MM.1S (cell line): ENCODE measurements around the gene TBC1D9B.

Source experiments
- DNase-seq: peaks from one replicate; pipeline ENCODE4 v3.0.0-alpha.2; 2015
- H2AFZ ChIP-seq: fragments of 300-600 bp; sonication (generic); 2 replicates; pipeline ENCODE4 v1.6.0; 2016; ENCODE audit warnings: antibody characterized with exemption, low read length
- H3F3A ChIP-seq: fragments of 300-600 bp; sonication (generic); 2 replicates; pipeline ENCODE4 v1.6.1; 2016; ENCODE audit warnings: mild to moderate bottlenecking, antibody characterized with exemption, low read length, moderate library complexity, mixed read lengths; ENCODE audit not compliant: insufficient read depth
- H3K27ac ChIP-seq: fragments of 300-600 bp; sonication (generic); 2 replicates; pipeline ENCODE4 v1.5.1; 2016; ENCODE audit warnings: mild to moderate bottlenecking, low read length
- H3K27me3 ChIP-seq: fragments of 300-600 bp; sonication (generic); replicated peaks from 2 replicates; pipeline ENCODE4 v1.6.0; 2016; ENCODE audit warnings: low read length; ENCODE audit not compliant: insufficient read depth
- H3K36me3 ChIP-seq: fragments of 300-600 bp; sonication (generic); replicated peaks from 2 replicates; pipeline ENCODE4 v1.6.1; 2016; ENCODE audit warnings: mild to moderate bottlenecking, low read length, mixed read lengths; ENCODE audit not compliant: insufficient read depth
- H3K4me1 ChIP-seq: fragments of 300-600 bp; sonication (generic); 2 replicates; pipeline ENCODE4 v1.6.1; 2016; ENCODE audit warnings: low read length, mixed read lengths
- H3K4me2 ChIP-seq: fragments of 300-600 bp; sonication (generic); 2 replicates; pipeline ENCODE4 v1.6.0; 2016; ENCODE audit warnings: low read depth, low read length
- H3K4me3 ChIP-seq: fragments of 300-600 bp; sonication (generic); 2 replicates; pipeline ENCODE4 v1.5.1; 2016; ENCODE audit warnings: low read length, mixed read lengths
- H3K79me2 ChIP-seq: fragments of 300-600 bp; sonication (generic); 2 replicates; pipeline ENCODE4 v1.6.1; 2016; ENCODE audit warnings: mixed run types, low read length, mixed read lengths
- H3K9ac ChIP-seq: fragments of 300-600 bp; sonication (generic); 2 replicates; pipeline ENCODE4 v1.6.1; 2016; ENCODE audit warnings: low read length, mixed read lengths
- H3K9me2 ChIP-seq: fragments of 300-600 bp; sonication (generic); replicated peaks from 2 replicates; pipeline ENCODE4 v1.6.1; 2016; ENCODE audit warnings: mild to moderate bottlenecking, low read length, mixed read lengths; ENCODE audit not compliant: insufficient read depth
- H3K9me3 ChIP-seq: fragments of 300-600 bp; sonication (generic); replicated peaks from 2 replicates; pipeline ENCODE4 v1.6.1; 2016; ENCODE audit warnings: mild to moderate bottlenecking, low read length, mixed read lengths; ENCODE audit not compliant: insufficient read depth
- H4K20me1 ChIP-seq: fragments of 300-600 bp; sonication (generic); 2 replicates; pipeline ENCODE4 v1.6.1; 2016; ENCODE audit warnings: mild to moderate bottlenecking, low read length, moderate library complexity, mixed read lengths; ENCODE audit not compliant: insufficient read depth
- EZH2 ChIP-seq: fragments of 300-600 bp; sonication (generic); optimal IDR thresholded peaks from 2 replicates; pipeline ENCODE3; 2017; ENCODE audit warnings: low read depth, mild to moderate bottlenecking, antibody characterized with exemption, low read length, mixed read lengths
- EZH2phosphoT487 ChIP-seq: fragments of 300-600 bp; sonication (generic); IDR thresholded peaks from 2 replicates; pipeline ENCODE4 v1.6.1; 2018; ENCODE audit warnings: antibody characterized with exemption, low read length
- TF ChIP-seq, protein P1 (sequence below): fragments of 300-600 bp; sonication (generic); IDR thresholded peaks from 2 replicates; pipeline ENCODE4 v1.5.1; 2016; ENCODE audit warnings: antibody characterized with exemption, low read length, mixed read lengths

The TBC1D9B gene

DNA sequence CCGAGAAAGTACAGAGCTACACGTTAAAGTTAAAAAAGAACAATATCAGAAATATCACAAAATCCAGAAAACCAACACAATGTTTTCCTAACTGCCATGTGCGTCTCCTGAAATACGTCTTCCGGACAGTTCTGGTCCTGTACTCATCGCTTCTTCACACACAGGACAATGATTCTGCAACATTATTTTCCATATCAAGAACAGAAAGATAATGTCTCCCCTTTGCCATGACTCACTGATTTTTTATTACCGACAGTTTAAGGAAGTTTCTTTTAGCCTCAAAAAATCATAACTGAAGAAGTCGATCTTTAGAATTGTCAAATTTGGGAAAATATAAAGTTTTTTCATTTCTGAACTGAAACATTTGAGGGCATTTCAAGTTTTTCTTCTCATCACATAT, 2.5 kb downstream of the TBC1D9B start:
- Histone ChIP-seq H4K20me1 (no peaks in the 10 kb centered on the region), H3F3A (no peaks in the 10 kb centered on the region), H3K27ac (no peak overlapping the region), H2AFZ (no peak overlapping the region), H3K9me2 (no peaks in the 10 kb centered on the region), H3K9ac (no peak overlapping the region), H3K9me3 (no peaks in the 10 kb centered on the region), H3K27me3 (no peaks in the 10 kb centered on the region), H3K4me3 (no peak overlapping the region), H3K4me2 (no peak overlapping the region), H3K79me2 (peaks cover 15% of the 10 kb centered on the region), H3K36me3 (no peaks in the 10 kb centered on the region; the same call in 1 of the 2 replicates), H3K4me1 (peaks cover 4% of the 10 kb centered on the region; the same call in 1 of the 2 replicates)
- DNase-seq: no peak
- no peak for TF ChIP-seq EZH2phosphoT487

DNA sequence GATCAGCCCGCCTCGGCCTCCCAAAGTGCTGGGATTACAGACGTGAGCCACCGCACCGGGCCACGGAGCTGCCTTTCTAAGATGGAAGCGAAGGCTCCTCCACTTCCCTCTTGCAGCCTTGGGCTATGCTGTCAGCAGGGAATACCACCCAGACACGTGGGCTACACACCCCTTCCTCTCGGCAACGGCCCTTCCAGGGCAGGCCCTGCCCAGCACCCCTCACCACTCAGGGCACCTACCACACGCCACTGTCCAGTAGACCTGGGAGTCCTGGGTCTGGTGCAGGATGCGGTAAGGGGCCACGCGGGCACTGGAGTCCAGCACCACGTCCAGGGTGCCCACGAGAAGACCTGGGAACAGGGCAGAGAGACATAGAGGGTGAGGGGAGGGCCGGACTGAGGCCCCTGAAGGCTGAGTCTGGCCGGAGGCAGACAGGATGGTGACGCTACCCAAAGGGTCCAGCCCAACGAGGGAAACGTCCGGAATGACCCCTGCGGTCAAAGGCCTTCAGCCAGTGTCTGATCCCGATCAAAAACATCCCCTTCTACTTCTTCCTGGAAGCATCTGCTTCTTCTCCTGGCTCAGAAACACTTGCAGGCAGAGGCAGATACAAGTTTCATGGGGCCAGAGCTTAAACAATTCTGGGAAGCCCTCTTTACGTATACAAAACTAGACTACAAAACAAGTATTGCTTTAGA, 3.1 kb downstream of the TBC1D9B start:
- no peak overlapping the region for H3K27ac ChIP-seq
- peaks cover 4% of the 10 kb centered on the region; the same call in 1 of the 2 replicates for H3K4me1 ChIP-seq
- TF ChIP-seq, protein P1, sequence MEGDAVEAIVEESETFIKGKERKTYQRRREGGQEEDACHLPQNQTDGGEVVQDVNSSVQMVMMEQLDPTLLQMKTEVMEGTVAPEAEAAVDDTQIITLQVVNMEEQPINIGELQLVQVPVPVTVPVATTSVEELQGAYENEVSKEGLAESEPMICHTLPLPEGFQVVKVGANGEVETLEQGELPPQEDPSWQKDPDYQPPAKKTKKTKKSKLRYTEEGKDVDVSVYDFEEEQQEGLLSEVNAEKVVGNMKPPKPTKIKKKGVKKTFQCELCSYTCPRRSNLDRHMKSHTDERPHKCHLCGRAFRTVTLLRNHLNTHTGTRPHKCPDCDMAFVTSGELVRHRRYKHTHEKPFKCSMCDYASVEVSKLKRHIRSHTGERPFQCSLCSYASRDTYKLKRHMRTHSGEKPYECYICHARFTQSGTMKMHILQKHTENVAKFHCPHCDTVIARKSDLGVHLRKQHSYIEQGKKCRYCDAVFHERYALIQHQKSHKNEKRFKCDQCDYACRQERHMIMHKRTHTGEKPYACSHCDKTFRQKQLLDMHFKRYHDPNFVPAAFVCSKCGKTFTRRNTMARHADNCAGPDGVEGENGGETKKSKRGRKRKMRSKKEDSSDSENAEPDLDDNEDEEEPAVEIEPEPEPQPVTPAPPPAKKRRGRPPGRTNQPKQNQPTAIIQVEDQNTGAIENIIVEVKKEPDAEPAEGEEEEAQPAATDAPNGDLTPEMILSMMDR: no peak
- TF ChIP-seq EZH2 (no peak), EZH2phosphoT487 (no peak)
- H2AFZ ChIP-seq: no peak overlapping the region
- no peaks in the 10 kb centered on the region for H3K9me3 ChIP-seq
- H3K79me2 ChIP-seq: peaks cover 15% of the 10 kb centered on the region
- no peak overlapping the region for H3K4me3 ChIP-seq
- no peaks in the 10 kb centered on the region for H3K27me3 ChIP-seq
- no peaks in the 10 kb centered on the region for H3K9me2 ChIP-seq
- no peaks in the 10 kb centered on the region for H3F3A ChIP-seq
- H3K4me2 ChIP-seq: no peak overlapping the region
- no peaks in the 10 kb centered on the region for H4K20me1 ChIP-seq
- H3K36me3 ChIP-seq: no peaks in the 10 kb centered on the region; the same call in 1 of the 2 replicates
- no peak overlapping the region for H3K9ac ChIP-seq
- DNase-seq: no peak

DNA sequence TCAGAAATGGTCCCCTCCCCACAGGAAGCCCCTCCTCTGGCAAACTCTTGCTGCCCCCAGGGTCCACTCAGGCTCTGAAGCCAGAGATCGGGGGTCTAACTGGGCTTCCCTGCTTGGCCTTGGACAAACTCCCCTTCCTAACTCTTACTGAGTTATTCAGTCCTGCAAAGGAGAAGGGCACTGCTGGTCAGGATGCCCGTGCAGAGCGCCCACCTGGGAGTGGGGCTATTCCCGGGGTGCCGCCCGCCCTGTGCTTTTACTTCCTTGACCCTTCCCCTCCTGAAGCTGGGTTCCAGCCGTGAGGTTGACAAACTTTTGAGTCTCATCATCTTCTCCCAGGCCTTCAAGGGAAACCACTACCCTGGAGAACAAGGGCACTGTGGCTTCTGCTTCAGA, 4.9 kb downstream of the TBC1D9B start:
- Histone ChIP-seq H2AFZ (no peak overlapping the region), H3K9me2 (no peaks in the 10 kb centered on the region), H3K79me2 (peaks cover 15% of the 10 kb centered on the region), H3K9ac (no peak overlapping the region), H4K20me1 (no peaks in the 10 kb centered on the region), H3K4me3 (no peak overlapping the region), H3K4me2 (no peak overlapping the region), H3K27me3 (no peaks in the 10 kb centered on the region), H3K4me1 (peaks cover 4% of the 10 kb centered on the region; the same call in 1 of the 2 replicates), H3K27ac (no peak overlapping the region), H3F3A (no peaks in the 10 kb centered on the region), H3K36me3 (peaks cover 5% of the 10 kb centered on the region; the same call in 1 of the 2 replicates), H3K9me3 (no peaks in the 10 kb centered on the region)
- TF ChIP-seq EZH2phosphoT487: no peak
- TF ChIP-seq EZH2: no peak
- TF ChIP-seq, protein P1: no peak
- DNase-seq: no peak
